ENCODE measurements around the gene TMEM219. TPM values are rescaled to one million over a fixed set of nuclear protein-coding genes. Genes with fewer than 3 reads are reported as not detected.

Gene TMEM219
- total and polyA plus RNA-seq, 2 donors (not counting 3 experiments of a cell fraction or from before 2014, with no cell fraction given), result 110 to 182 TPM

GRCh38 chr16:30016555-30017276 lies 54.8 kb downstream of the TMEM219 start:
- no peaks in the 10 kb centered on the region for H3K4me1 ChIP-seq (ENCODE audit: control insufficient read depth, extremely low read depth, insufficient read depth, low read length)
- H4K20me1 ChIP-seq (replicated peaks; ENCODE audit: control insufficient read depth, extremely low read depth, insufficient read depth, low read length), result no peaks in the 10 kb centered on the region
- ChIA-PET POLR2A (no interaction called here), CTCF (interaction anchor here (1.2 to 3.4 kb wide), 2 partner anchors 11 to 168 kb away, joined by 4 to 17 read pairs; no protein-coding TSS in a partner anchor)
- no TSS peak for BruUV-seq (replicated peaks)
- no peak for FAIRE-seq
- H2AFZ ChIP-seq (ENCODE audit: low read depth, low read length), result no peak overlapping the region
- H3K79me2 ChIP-seq (ENCODE audit: control insufficient read depth, insufficient read depth, low read length), result no peaks in the 10 kb centered on the region
- intact Hi-C loops (cut with micrococcal nuclease), result no loop called here
- H3K27me3 ChIP-seq (ENCODE audit: control insufficient read depth in 2 of 2, insufficient read depth in 2 of 2, low read length in 2 of 2), result peaks cover 6% of the 10 kb centered on the region in 2 experiments
- H3K9me3 ChIP-seq (replicated peaks; ENCODE audit: control insufficient read depth, insufficient read depth, low read length), result no peaks in the 10 kb centered on the region
- dilution Hi-C loops (cut with MboI; ENCODE audit: extremely low pct_ligation_motif_present, low sequenced_read_pairs), result no loop called here
- H3K27ac ChIP-seq (ENCODE audit: insufficient read depth, low read depth, low read length), result no peak overlapping the region
- no peaks in the 10 kb centered on the region for H3K36me3 ChIP-seq (ENCODE audit: control insufficient read depth in 2 of 2, extremely low read depth in 1 of 2, insufficient read depth in 2 of 2, low read length in 2 of 2)
- no peak for DNase-seq (ENCODE audit: low read depth, low spot score)
- TF ChIP-seq, protein P1, sequence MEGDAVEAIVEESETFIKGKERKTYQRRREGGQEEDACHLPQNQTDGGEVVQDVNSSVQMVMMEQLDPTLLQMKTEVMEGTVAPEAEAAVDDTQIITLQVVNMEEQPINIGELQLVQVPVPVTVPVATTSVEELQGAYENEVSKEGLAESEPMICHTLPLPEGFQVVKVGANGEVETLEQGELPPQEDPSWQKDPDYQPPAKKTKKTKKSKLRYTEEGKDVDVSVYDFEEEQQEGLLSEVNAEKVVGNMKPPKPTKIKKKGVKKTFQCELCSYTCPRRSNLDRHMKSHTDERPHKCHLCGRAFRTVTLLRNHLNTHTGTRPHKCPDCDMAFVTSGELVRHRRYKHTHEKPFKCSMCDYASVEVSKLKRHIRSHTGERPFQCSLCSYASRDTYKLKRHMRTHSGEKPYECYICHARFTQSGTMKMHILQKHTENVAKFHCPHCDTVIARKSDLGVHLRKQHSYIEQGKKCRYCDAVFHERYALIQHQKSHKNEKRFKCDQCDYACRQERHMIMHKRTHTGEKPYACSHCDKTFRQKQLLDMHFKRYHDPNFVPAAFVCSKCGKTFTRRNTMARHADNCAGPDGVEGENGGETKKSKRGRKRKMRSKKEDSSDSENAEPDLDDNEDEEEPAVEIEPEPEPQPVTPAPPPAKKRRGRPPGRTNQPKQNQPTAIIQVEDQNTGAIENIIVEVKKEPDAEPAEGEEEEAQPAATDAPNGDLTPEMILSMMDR (IDR thresholded peaks at IDR 0.05; ENCODE audit: extremely low read depth in 1 of 2, insufficient read depth in 1 of 2, low read depth in 1 of 2, low read length in 2 of 2), result no peak
- TF ChIP-seq EZH2 (IDR thresholded peaks at IDR 0.05; ENCODE audit: borderline replicate concordance, low read depth, low read length, severe bottlenecking) (no peak), MAX (IDR thresholded peaks at IDR 0.05; ENCODE audit: insufficient read depth, insufficient read length) (no peak), MYC (IDR thresholded peaks at IDR 0.05; ENCODE audit: low read depth, low read length) (no peak), GATA2 (IDR thresholded peaks at IDR 0.05; ENCODE audit: insufficient read depth, insufficient read length, low read depth, low read length) (no peak), FOS (IDR thresholded peaks at IDR 0.05; ENCODE audit: borderline replicate concordance, insufficient read depth, low read length) (no peak), JUN (IDR thresholded peaks at IDR 0.05; ENCODE audit: borderline replicate concordance, insufficient read depth, insufficient read length, low read depth) (no peak), POLR2AphosphoS5 (IDR thresholded peaks at IDR 0.05; ENCODE audit: insufficient read depth, low read depth, low read length) (no peak)
- H3K4me3 ChIP-seq (replicated peaks in 1 of 3; ENCODE audit: insufficient read depth in 1 of 3, low read depth in 1 of 3, low read length in 3 of 3), result no peak overlapping the region
- H3K4me2 ChIP-seq (ENCODE audit: insufficient read depth, low read length), result no peak overlapping the region
- H3K9me1 ChIP-seq (replicated peaks; ENCODE audit: control insufficient read depth, extremely low read depth, insufficient read depth, low read length), result no peaks in the 10 kb centered on the region
- no peak overlapping the region for H3K9ac ChIP-seq (replicated peaks; ENCODE audit: extremely low read depth, insufficient read depth, low read length)
